ENCODE results near the gene CDCA8. TPM values are rescaled to one million over a fixed set of nuclear protein-coding genes. Genes with fewer than 3 reads are reported as not detected.
A peak's percentile ranks its signal among the peaks of the same experiment; 100 is the strongest.

Gene CDCA8
- total RNA-seq, 1 experiment from 2014 or later = 51.7 TPM

- TF ChIP-seq, protein P1, sequence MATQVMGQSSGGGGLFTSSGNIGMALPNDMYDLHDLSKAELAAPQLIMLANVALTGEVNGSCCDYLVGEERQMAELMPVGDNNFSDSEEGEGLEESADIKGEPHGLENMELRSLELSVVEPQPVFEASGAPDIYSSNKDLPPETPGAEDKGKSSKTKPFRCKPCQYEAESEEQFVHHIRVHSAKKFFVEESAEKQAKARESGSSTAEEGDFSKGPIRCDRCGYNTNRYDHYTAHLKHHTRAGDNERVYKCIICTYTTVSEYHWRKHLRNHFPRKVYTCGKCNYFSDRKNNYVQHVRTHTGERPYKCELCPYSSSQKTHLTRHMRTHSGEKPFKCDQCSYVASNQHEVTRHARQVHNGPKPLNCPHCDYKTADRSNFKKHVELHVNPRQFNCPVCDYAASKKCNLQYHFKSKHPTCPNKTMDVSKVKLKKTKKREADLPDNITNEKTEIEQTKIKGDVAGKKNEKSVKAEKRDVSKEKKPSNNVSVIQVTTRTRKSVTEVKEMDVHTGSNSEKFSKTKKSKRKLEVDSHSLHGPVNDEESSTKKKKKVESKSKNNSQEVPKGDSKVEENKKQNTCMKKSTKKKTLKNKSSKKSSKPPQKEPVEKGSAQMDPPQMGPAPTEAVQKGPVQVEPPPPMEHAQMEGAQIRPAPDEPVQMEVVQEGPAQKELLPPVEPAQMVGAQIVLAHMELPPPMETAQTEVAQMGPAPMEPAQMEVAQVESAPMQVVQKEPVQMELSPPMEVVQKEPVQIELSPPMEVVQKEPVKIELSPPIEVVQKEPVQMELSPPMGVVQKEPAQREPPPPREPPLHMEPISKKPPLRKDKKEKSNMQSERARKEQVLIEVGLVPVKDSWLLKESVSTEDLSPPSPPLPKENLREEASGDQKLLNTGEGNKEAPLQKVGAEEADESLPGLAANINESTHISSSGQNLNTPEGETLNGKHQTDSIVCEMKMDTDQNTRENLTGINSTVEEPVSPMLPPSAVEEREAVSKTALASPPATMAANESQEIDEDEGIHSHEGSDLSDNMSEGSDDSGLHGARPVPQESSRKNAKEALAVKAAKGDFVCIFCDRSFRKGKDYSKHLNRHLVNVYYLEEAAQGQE (IDR thresholded peaks at IDR 0.05; ENCODE audit: low read depth) = no peak
- TF ChIP-seq RAD21 (IDR thresholded peaks at IDR 0.05; ENCODE audit: low read depth) = no peak
- TF ChIP-seq SP1 (IDR thresholded peaks at IDR 0.05; ENCODE audit: low read depth) = no peak
Observed at GRCh38 chr1:37672136-37672870, 20.0 kb upstream of the CDCA8 start (continued).

DNA sequence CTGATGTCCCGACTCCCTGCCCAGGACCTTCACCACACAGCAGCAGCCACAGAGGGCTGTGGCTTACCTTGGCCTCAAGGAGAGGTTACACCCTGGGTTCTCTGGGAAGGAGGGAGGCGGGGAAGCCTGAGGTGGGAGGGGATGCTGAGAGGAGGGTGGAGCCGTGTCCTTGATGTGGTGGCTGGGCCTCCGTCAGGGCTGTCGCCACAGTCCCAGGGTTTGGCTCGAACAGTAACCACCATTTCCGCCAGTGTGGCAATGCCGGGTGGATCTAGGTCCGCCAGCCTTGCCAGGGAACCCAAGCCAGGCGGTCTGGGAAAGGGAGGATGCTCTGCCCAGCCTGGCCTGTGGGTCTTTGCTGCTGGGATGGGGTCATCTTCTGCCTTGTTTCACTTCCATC lies 18.4 kb upstream of the CDCA8 start:
- no peak overlapping the region for H3K4me2 ChIP-seq (ENCODE audit: low read length)
- no peak overlapping the region for H3K9ac ChIP-seq (ENCODE audit: low read length)
- H3K36me3 ChIP-seq (ENCODE audit: control insufficient read depth in 1 of 2, insufficient read depth in 2 of 2, low read length in 2 of 2) = no peaks in the 10 kb centered on the region
- BruUV-seq (replicated peaks) = no TSS peak
- peak; percentile 85 for ATAC-seq
- POLR2A ChIA-PET = no interaction called here
- intact Hi-C loops (cut with micrococcal nuclease) = no loop called here
- H3K79me2 ChIP-seq (ENCODE audit: insufficient read depth, low read length) = no peaks in the 10 kb centered on the region
- no peaks in the 10 kb centered on the region for H3K9me3 ChIP-seq (ENCODE audit: control insufficient read depth in 1 of 2, insufficient read depth in 1 of 2, low read depth in 1 of 2, low read length in 2 of 2)
- DNase-seq (ENCODE audit: low read depth, low spot score) = no peak
- H2AFZ ChIP-seq (ENCODE audit: low read depth, low read length, poor library complexity, severe bottlenecking) = no peak overlapping the region
- no peaks in the 10 kb centered on the region for H4K20me1 ChIP-seq (ENCODE audit: insufficient read depth)
- H3K4me3 ChIP-seq (replicated peaks in 1 of 2; ENCODE audit: low read depth in 1 of 2, low read length in 2 of 2) = no peak overlapping the region
- RAD21 ChIA-PET (ENCODE audit: low non-redundant PET in 1 of 2, low total read pairs in 2 of 2, uncharacterized antibody in 2 of 2, unreplicated experiment in 2 of 2) = no interaction called here
- no peaks in the 10 kb centered on the region for H3K9me2 ChIP-seq (ENCODE audit: insufficient read depth)
- TF ChIP-seq SRF (IDR thresholded peaks at IDR 0.05; ENCODE audit: low read depth) (no peak), SIN3A (IDR thresholded peaks at IDR 0.05; ENCODE audit: low read depth) (no peak), RAD21 (IDR thresholded peaks at IDR 0.05; ENCODE audit: low read depth) (no peak), ZBTB33 (IDR thresholded peaks at IDR 0.05; ENCODE audit: extremely low read depth, insufficient replicate concordance, low read length) (no peak), POLR2AphosphoS5 (IDR thresholded peaks at IDR 0.05; ENCODE audit: low read depth, low read length) (no peak), JUND (IDR thresholded peaks at IDR 0.05) (no peak)
- TF ChIP-seq, protein P2, sequence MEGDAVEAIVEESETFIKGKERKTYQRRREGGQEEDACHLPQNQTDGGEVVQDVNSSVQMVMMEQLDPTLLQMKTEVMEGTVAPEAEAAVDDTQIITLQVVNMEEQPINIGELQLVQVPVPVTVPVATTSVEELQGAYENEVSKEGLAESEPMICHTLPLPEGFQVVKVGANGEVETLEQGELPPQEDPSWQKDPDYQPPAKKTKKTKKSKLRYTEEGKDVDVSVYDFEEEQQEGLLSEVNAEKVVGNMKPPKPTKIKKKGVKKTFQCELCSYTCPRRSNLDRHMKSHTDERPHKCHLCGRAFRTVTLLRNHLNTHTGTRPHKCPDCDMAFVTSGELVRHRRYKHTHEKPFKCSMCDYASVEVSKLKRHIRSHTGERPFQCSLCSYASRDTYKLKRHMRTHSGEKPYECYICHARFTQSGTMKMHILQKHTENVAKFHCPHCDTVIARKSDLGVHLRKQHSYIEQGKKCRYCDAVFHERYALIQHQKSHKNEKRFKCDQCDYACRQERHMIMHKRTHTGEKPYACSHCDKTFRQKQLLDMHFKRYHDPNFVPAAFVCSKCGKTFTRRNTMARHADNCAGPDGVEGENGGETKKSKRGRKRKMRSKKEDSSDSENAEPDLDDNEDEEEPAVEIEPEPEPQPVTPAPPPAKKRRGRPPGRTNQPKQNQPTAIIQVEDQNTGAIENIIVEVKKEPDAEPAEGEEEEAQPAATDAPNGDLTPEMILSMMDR (IDR thresholded peaks at IDR 0.05 in 2 of 3, conservative IDR thresholded peaks at IDR 0.05 in 1 of 3; ENCODE audit: borderline replicate concordance in 1 of 3, insufficient read depth in 1 of 3, low read depth in 2 of 3, low read length in 2 of 3) = no peak
- TF ChIP-seq, protein P3, sequence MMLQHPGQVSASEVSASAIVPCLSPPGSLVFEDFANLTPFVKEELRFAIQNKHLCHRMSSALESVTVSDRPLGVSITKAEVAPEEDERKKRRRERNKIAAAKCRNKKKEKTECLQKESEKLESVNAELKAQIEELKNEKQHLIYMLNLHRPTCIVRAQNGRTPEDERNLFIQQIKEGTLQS (IDR thresholded peaks at IDR 0.05) = no peak
- no peaks in the 10 kb centered on the region; a peak in 1 of 4 replicates for H3K4me1 ChIP-seq (ENCODE audit: control insufficient read depth in 1 of 2, insufficient read depth in 2 of 2, low read length in 2 of 2)
- CTCF ChIA-PET = no interaction called here
- peaks cover 20% of the 10 kb centered on the region; the same call in 1 of the 2 replicates for H3K27me3 ChIP-seq (ENCODE audit: insufficient read depth, low read length)
- no peak overlapping the region for H3K27ac ChIP-seq (ENCODE audit: low read depth, low read length)
